ACC112 (cell line): ENCODE data around the gene FN3K.

Experiments
- H2AFZ ChIP-seq: fragments of 200-600 bp; sonication (generic); one replicate; pipeline ENCODE4 v1.6.0; 2017; ENCODE audit warnings: antibody characterized with exemption, low read length; ENCODE audit not compliant: unreplicated experiment
- H3K27ac ChIP-seq: fragments of 200-600 bp; sonication (generic); 2 replicates; pipeline ENCODE4 v1.5.1; 2014; ENCODE audit warnings: low read depth, mild to moderate bottlenecking, antibody characterized with exemption, low read length, moderate library complexity
- H3K27me3 ChIP-seq: fragments of 200-600 bp; sonication (generic); 2 replicates; pipeline ENCODE4 v1.6.1; 2014; ENCODE audit warnings: mild to moderate bottlenecking, antibody characterized with exemption, low read length, moderate library complexity, mixed read lengths; ENCODE audit not compliant: insufficient read depth
- H3K36me3 ChIP-seq: fragments of 200-600 bp; sonication (generic); 2 replicates; pipeline ENCODE4 v1.6.1; 2016; ENCODE audit warnings: mild to moderate bottlenecking, antibody characterized with exemption, low read length, moderate library complexity, mixed read lengths; ENCODE audit not compliant: insufficient read depth
- H3K4me1 ChIP-seq: fragments of 200-600 bp; sonication (generic); one replicate; pipeline ENCODE4 v1.6.1; 2016; ENCODE audit warnings: low read length, mixed read lengths; ENCODE audit not compliant: insufficient read depth, unreplicated experiment, control insufficient read depth
- H3K4me3 ChIP-seq: fragments of 200-600 bp; sonication (generic); 2 replicates; pipeline ENCODE4 v1.5.1; 2014; ENCODE audit warnings: mild to moderate bottlenecking, low read depth, low read length
- H3K79me2 ChIP-seq: fragments of 200-600 bp; sonication (generic); one replicate; pipeline ENCODE4 v1.6.0; 2016; ENCODE audit warnings: low read length; ENCODE audit not compliant: control insufficient read depth, unreplicated experiment, insufficient read depth

The FN3K gene

GRCh38 chr17:82734987-82735866, at the start of gene FN3K:
Gene FN3K, plus strand, starts transcription at chr17:82735615. Its CDS starts 22 bp downstream, at chr17:82735637.
- H2AFZ ChIP-seq: peak within 1 kb of the TSS; percentile 53
- H3K4me3 ChIP-seq: peak within 1 kb of the TSS; percentile 76
- H3K4me1 ChIP-seq: no peaks in the 10 kb centered on the region

GRCh38 chr17:82686366-82687324, 48.8 kb upstream of the FN3K start:
- H3K27ac ChIP-seq: no peak overlapping the region
- no peaks in the 10 kb centered on the region for H3K36me3 ChIP-seq
- no peaks in the 10 kb centered on the region for H3K27me3 ChIP-seq
- no peak overlapping the region for H3K4me3 ChIP-seq
- H2AFZ ChIP-seq: no peak overlapping the region
- no peaks in the 10 kb centered on the region for H3K4me1 ChIP-seq
- H3K79me2 ChIP-seq: no peaks in the 10 kb centered on the region

More at GRCh38 chr17:82734987-82735866, at the start of gene FN3K:
- H3K79me2 ChIP-seq: no peaks in the 10 kb centered on the region
- peaks cover 17% of the 10 kb centered on the region for H3K36me3 ChIP-seq
- H3K27me3 ChIP-seq: no peaks in the 10 kb centered on the region
- H3K27ac ChIP-seq: no peak within 1 kb of the TSS

GRCh38 chr17:82687375-82687861, 48.0 kb upstream of the FN3K start:
- Histone ChIP-seq H3K27ac (no peak overlapping the region), H2AFZ (no peak overlapping the region), H3K36me3 (no peaks in the 10 kb centered on the region), H3K4me1 (no peaks in the 10 kb centered on the region), H3K4me3 (no peak overlapping the region), H3K27me3 (no peaks in the 10 kb centered on the region), H3K79me2 (no peaks in the 10 kb centered on the region)

GRCh38 chr17:82687871-82688270, 47.5 kb upstream of the FN3K start:
- no peaks in the 10 kb centered on the region for H3K4me1 ChIP-seq
- no peaks in the 10 kb centered on the region for H3K27me3 ChIP-seq
- no peak overlapping the region for H2AFZ ChIP-seq
- no peaks in the 10 kb centered on the region for H3K79me2 ChIP-seq
- H3K27ac ChIP-seq: no peak overlapping the region
- H3K4me3 ChIP-seq: no peak overlapping the region
- no peaks in the 10 kb centered on the region for H3K36me3 ChIP-seq

GRCh38 chr17:82689077-82689476, 46.3 kb upstream of the FN3K start:
- H3K79me2 ChIP-seq: no peaks in the 10 kb centered on the region
- H3K27me3 ChIP-seq: no peaks in the 10 kb centered on the region
- no peak overlapping the region for H3K4me3 ChIP-seq
- no peaks in the 10 kb centered on the region for H3K4me1 ChIP-seq
- no peaks in the 10 kb centered on the region for H3K36me3 ChIP-seq
- H2AFZ ChIP-seq: no peak overlapping the region
- H3K27ac ChIP-seq: no peak overlapping the region

- H3K27ac ChIP-seq: no peak overlapping the region
- no peak overlapping the region for H3K4me3 ChIP-seq
Observed at GRCh38 chr17:82690786-82691489, 44.5 kb upstream of the FN3K start.

GRCh38 chr17:82691714-82692113, 43.7 kb upstream of the FN3K start:
- H3K4me1 ChIP-seq: no peaks in the 10 kb centered on the region
- H3K36me3 ChIP-seq: no peaks in the 10 kb centered on the region
- H3K27ac ChIP-seq: no peak overlapping the region

More at GRCh38 chr17:82690786-82691489, 44.5 kb upstream of the FN3K start:
- H3K79me2 ChIP-seq: no peaks in the 10 kb centered on the region
- H3K4me1 ChIP-seq: no peaks in the 10 kb centered on the region
- H3K36me3 ChIP-seq: no peaks in the 10 kb centered on the region
- no peak overlapping the region for H2AFZ ChIP-seq
- H3K27me3 ChIP-seq: no peaks in the 10 kb centered on the region

GRCh38 chr17:82692268-82692667, 43.1 kb upstream of the FN3K start:
- Histone ChIP-seq H3K36me3 (no peaks in the 10 kb centered on the region), H3K4me1 (no peaks in the 10 kb centered on the region), H3K79me2 (no peaks in the 10 kb centered on the region), H3K27me3 (peaks cover 4% of the 10 kb centered on the region; the same call in 1 of the 2 replicates), H2AFZ (no peak overlapping the region), H3K4me3 (no peak overlapping the region), H3K27ac (no peak overlapping the region)

More at GRCh38 chr17:82691714-82692113, 43.7 kb upstream of the FN3K start:
- H3K4me3 ChIP-seq: no peak overlapping the region
- H2AFZ ChIP-seq: no peak overlapping the region
- no peaks in the 10 kb centered on the region for H3K79me2 ChIP-seq
- no peaks in the 10 kb centered on the region for H3K27me3 ChIP-seq

- no peak overlapping the region for H2AFZ ChIP-seq
- H3K4me3 ChIP-seq: no peak overlapping the region
- H3K4me1 ChIP-seq: no peaks in the 10 kb centered on the region
- H3K27ac ChIP-seq: no peak overlapping the region
- no peaks in the 10 kb centered on the region for H3K79me2 ChIP-seq
- peaks cover 5% of the 10 kb centered on the region; the same call in 1 of the 2 replicates for H3K27me3 ChIP-seq
- H3K36me3 ChIP-seq: no peaks in the 10 kb centered on the region
Observed at GRCh38 chr17:82693168-82693867, 42.1 kb upstream of the FN3K start.
